ENCODE measurements around the gene GRAMD1C. TPM values are rescaled to one million over a fixed set of nuclear protein-coding genes. Genes with fewer than 3 reads are reported as not detected.
"Not testable (repeated sequence)": the region's sequence is repeated elsewhere in the genome, so short reads cannot be mapped to it uniquely, and the experiment has no call there.

GRAMD1C gene
- 34.7 TPM for polyA plus RNA-seq (ENCODE audit: insufficient read length)
- long read RNA-seq, donor 1, partial matches to known transcripts = 0 of 1 reads
- long read RNA-seq, donor 1, other reads (novel, unspliced or antisense) = 0 of 1 reads
- long read RNA-seq, donor 2, full-length matches to known transcripts = 3 of 3 reads
- long read RNA-seq, donor 2, partial matches to known transcripts = 0 of 3 reads
- long read RNA-seq, donor 2, other reads (novel, unspliced or antisense) = 0 of 3 reads
- long read RNA-seq, donor 3, partial matches to known transcripts = 0 of 1 reads
- long read RNA-seq, donor 3, other reads (novel, unspliced or antisense) = 0 of 1 reads
- long read RNA-seq, donor 4 = 0 reads
- long read RNA-seq, donor 5, full-length matches to known transcripts = 6 of 6 reads
- long read RNA-seq, donor 5, partial matches to known transcripts = 0 of 6 reads
- long read RNA-seq, donor 5, other reads (novel, unspliced or antisense) = 0 of 6 reads
- long read RNA-seq, donor 6, partial matches to known transcripts = 0 of 1 reads
- long read RNA-seq, donor 6, other reads (novel, unspliced or antisense) = 0 of 1 reads
- long read RNA-seq, donor 7, full-length matches to known transcripts = 6 of 16 reads
- long read RNA-seq, donor 7, partial matches to known transcripts = 10 of 16 reads
- long read RNA-seq, donor 7, other reads (novel, unspliced or antisense) = 0 of 16 reads
- long read RNA-seq, donor 8, partial matches to known transcripts = 0 of 1 reads
- long read RNA-seq, donor 8, other reads (novel, unspliced or antisense) = 0 of 1 reads

- DNase-seq = peak; percentile 87
Observed at GRCh38 chr3:113838631-113839209, at the start of gene GRAMD1C. TSS of gene GRAMD1C (plus strand) at chr3:113838788. CDS start at chr3:113838910, 122 bp downstream.

DNA sequence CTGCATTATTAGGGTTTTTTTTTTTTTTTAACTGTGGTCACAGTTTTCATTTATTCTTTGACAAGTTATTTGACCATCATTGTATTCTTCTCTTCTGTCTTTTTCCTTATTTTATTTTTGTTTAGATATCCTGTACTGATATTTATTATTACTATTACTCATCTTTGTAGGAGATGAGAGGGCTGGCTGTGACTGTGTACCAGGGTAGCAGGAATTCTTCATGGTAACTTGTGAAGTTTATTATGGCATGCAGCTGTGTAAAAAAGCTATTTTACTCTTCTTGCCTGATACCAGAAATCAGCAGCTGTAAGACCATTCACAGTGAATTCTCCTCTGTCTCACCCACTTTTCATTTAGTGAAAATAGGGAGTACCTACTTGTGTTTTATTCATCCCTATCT lies 47.2 kb upstream of the GRAMD1C start:
- no peak for DNase-seq

DNA sequence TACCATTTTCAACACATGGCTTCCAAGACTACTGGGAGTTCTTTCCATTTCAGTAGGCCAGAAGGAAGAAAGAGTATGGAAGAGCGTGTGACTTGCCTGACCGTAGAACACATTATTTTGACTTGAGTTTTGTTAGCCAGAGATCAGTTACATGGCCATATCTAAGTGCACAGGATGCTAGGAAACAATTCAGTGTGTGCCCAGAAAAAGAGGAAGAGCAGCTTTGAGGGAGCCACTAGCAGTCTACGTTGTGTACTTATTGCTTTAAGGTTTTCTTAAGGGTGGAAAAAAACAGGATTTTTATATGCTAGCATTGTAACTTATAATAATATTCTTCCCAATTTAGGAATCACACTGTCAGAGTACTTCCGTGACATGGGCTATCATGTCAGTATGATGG lies 44.1 kb upstream of the GRAMD1C start:
- DNase-seq = no peak

DNA sequence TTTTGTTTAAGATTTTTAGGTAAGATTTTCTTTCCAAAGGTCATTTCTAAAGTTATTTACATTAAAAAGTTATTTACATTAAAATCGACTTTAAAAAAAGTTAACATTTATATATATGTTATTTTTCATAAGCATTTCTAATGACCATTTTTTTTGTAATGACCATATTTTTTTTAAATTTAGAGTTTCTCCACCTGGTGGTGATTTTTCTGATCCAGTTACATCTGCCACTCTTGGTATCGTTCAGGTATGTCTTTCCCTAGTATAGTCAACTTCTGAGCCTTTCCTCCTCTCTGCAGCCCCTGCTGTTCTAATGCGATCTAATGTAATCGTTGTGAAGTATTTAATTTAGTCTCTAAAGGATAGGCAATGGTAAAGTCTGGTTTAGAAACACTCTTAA lies 42.9 kb upstream of the GRAMD1C start:
- no peak for DNase-seq

DNA sequence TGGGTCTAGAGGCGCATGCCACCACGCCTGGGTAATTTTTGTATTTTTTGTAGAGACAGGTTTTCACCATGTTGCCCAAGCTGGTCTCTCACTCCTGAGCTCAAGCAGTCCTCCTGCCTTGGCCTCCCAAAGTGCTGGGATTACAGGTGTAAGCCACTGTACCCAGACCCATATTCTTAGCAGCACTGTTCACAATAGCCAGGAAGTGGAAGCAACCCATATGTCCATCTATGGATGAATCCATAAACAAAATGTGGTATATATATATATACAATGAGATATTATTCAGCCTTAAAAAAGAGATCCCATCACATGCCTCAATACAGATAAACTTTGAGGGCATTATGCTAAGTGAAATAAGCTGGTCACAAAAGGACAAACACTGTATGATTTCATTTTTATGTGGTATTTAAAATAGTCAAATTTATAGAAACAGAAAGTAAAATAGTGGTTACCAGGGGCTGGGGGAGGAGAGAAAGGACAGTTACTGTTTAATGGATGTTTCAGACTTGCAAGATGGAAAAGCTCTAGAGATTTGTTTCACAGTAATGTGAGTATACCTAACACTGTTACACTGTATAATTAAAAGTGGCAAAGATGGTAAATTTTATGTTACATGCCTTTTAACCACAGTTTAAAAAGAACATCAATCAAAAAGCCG lies 35.7 kb upstream of the GRAMD1C start:
- no peak for DNase-seq

GRCh38 chr3:113804661-113805060 lies 33.9 kb upstream of the GRAMD1C start:
- DNase-seq = no peak

DNA sequence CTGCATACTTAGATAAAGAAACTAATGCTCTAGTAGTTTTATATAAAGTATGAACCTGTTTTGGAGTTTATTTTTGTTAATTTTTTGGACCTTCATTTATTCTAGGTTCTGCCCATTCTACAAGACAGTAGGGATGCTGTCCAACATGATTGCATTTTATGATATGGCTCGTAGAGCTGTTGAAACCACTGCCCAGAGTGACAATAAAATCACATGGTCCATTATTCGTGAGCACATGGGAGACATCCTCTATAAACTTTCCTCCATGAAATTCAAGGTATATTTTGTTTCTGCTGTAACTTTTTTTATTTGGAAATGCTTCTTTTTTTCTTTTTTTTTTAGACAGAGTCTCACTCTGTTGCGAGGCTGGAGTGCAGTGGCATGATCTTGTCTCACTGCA lies 33.3 kb upstream of the GRAMD1C start:
- DNase-seq = no peak

DNA sequence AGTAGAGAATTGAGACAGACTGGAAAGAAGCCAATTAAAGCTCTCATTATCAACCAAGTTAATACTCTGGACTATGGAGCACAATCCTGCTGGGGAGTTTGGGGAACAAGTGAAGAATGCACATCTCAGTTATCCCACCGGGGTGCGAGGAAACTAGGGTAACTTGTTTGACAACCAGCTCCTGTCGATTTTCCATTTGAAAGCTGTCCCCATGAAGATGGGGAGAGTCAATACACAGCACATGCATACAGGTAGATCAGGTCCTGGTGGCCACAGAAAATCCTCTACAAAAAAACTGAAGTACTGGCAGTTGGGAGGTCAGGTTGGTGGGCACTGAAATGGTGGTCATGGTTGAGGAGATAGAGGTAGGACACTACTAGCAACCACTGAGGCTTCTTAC lies 25.7 kb upstream of the GRAMD1C start:
- DNase-seq = no peak

DNA sequence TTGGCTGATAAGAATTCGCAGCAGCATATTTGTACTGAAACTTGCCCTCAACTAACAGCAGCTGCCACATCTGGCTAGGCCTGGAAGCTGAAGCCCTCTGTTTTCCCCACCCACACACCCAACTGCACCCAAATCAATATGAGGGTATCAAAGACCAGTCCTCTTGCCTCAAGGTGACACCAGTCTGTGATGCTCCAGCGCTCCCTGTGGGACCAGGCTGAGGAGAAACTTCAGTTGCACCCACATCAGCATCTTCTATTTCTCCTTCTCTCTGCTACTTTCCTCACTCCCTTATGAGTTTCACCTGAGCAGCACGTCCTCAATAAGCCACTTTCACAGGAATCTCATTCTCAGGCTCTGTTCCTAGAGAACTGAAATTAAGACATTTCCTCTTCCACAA lies 18.7 kb upstream of the GRAMD1C start:
- no peak for DNase-seq

GRCh38 chr3:113825090-113825489 lies 13.5 kb upstream of the GRAMD1C start:
- no peak for DNase-seq

GRCh38 chr3:113828600-113828999 lies 10.0 kb upstream of the GRAMD1C start:
- DNase-seq = no peak

- no peak for DNase-seq
Observed at GRCh38 chr3:113829576-113830354, 8.8 kb upstream of the GRAMD1C start.

GRCh38 chr3:113831103-113831355 lies 7.6 kb upstream of the GRAMD1C start:
- no peak for DNase-seq

- DNase-seq = no peak
Observed at GRCh38 chr3:113832477-113833164, 6.0 kb upstream of the GRAMD1C start.

GRCh38 chr3:113834983-113835382 lies 3.6 kb upstream of the GRAMD1C start:
- DNase-seq = no peak

- DNase-seq = no peak
Observed at GRCh38 chr3:113839551-113839950, 963 bp downstream of the GRAMD1C start.

DNA sequence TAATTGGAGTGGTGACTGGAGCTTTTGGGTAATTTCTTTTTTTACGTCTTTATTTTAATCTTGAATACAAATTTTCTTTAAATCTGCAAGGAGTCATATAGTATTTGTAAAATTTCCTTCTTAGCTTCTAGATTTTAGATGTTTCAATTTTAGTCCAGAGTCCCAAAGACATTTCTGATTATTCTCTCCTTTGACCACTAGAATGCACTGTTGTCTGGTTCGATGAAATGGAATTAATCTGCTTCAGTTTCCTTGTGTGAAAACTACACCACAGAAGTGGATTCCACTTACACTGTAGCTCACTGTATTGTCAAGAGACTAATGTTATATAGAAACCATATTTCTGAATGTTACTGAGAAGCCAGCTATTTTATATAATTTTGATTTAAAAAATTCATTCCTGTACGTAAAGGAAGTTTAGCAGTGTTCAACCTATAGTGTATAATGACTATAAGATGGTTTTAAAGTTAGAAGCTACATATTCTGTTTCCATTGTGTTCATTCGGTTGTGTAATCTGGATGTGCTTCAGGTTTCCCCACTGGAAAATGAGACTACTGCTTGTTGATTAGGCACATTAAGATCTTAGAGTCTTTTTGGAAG lies 6.1 kb downstream of the GRAMD1C start:
- DNase-seq = peak; percentile 42

GRCh38 chr3:113847247-113847646 lies 8.7 kb downstream of the GRAMD1C start:
- DNase-seq = no peak

DNA sequence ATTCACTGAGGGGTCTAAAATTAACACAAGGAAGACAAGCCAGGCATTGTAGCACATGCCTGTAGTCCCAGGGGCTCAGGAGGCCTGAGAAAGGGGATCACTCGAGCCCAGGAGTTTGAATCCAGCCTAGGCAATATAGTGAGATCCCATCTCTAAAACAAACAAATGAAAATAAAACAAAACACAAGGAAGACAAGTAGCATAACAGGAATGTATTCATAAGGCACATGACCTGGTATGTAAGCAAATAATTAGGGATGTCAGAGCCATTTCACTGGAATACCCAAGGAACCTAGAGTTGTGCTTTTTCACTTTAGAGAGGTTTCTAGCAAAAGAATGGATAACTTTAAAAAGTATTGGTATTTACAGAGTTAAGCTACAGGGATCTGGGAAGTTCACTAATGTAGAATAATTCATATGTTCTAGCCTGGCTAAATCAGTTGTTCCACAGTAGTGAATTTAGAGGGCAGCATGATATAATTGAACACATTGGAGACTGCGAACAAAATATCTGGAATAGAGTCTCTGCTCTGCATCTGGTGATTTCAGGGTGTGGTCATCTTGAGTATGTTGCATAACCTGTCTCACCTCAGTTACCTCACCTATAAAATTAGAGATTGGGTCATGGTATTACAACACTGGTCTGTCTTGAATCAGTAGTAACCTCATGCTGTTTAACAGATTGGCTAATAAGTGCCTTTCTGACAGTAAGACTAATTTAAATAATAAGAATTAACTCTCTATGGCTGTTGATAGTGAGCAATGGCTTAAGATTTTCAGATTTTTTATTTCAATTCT lies 9.3 kb downstream of the GRAMD1C start:
- DNase-seq = no peak

DNA sequence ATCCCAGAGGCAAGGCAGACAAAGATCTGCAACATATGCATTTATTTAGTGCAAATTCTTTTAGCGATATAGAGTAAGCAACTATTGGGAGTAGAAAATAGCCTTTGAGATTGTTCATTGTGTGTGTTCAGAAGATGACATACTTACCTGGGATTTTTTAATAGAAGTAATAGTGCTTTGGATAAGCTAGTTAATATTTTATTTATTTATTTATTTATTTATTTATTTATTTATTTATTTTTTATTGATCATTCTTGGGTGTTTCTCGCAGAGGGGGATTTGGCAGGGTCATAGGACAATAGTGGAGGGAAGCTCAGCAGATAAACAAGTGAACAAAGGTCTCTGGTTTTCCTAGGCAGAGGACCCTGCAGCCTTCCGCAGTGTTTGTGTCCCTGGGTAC lies 10.5 kb downstream of the GRAMD1C start:
- not testable (repeated sequence) for DNase-seq
